ENCODE results near the gene CNPY1. TPM values are rescaled to one million over a fixed set of nuclear protein-coding genes. Genes with fewer than 3 reads are reported as not detected.

Gene CNPY1
- total RNA-seq, 1 donor from 2014 or later, result not detected

DNA sequence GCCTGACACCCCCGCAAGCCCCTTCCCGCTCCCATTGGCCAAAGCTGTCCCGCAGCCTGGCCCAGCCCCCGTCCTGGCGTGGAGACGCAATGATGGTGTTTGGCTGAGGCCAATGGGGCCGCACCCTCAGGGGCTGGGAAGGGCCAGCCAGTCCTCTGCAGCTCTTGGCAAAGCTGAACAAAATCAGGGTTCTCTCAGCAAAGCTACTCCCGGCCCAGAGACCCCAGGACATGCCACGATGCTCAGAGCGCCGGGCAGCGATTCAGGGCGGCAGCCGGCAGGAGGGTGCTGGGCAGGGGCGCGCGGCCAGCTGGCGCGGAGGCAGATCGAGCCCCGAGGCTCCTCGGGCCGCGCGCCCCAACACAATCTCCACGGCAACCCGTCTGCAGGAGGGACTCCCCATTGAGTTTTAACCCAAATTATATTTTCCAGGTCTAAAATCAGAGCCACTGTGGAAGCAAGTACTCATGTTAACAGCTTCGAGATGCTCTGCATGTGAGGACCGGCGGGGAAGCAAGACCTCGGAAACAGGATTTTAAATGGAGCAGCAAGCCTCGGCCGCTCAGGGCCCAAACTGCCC is 8.8 kb upstream of the CNPY1 start:
- no peak for DNase-seq
- TF ChIP-seq CTCF (IDR thresholded peaks at IDR 0.05; ENCODE audit: partially characterized antibody, unreplicated experiment), result no peak
- H3K4me3 Mint-ChIP-seq (ENCODE audit: unreplicated experiment), result no peak overlapping the region
- no peaks in the 10 kb centered on the region for H3K36me3 Mint-ChIP-seq (ENCODE audit: unreplicated experiment)
- H3K27me3 Mint-ChIP-seq (ENCODE audit: unreplicated experiment), result no peaks in the 10 kb centered on the region
- no peaks in the 10 kb centered on the region for H3K4me1 Mint-ChIP-seq (ENCODE audit: low read depth, unreplicated experiment)
- H3K9me3 Mint-ChIP-seq (ENCODE audit: unreplicated experiment), result peaks cover 2% of the 10 kb centered on the region
- no peak overlapping the region for H3K27ac Mint-ChIP-seq (ENCODE audit: unreplicated experiment)

DNA sequence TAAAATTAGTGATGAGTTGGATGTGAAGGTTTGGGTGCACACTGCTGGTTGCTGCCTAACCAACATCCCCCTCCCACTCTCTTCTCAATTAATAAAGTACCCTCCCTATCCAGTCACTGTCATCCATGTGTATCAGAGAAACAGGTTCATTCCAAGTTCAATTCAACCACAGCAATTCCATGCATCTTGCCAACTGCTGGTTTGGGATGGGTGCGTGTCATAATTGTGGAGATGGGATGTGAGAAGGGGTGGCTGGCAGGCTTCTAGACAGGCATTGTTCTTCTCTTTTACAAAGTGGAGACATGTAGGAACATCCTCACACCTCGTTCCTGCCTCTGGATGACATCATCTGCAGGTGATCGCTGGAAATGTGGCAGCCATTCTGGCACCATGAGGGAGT is 7.5 kb upstream of the CNPY1 start:
- Mint-ChIP-seq H3K9me3 (ENCODE audit: unreplicated experiment) (peaks cover 4% of the 10 kb centered on the region), H3K27me3 (ENCODE audit: unreplicated experiment) (peaks cover 2% of the 10 kb centered on the region), H3K4me1 (ENCODE audit: low read depth, unreplicated experiment) (no peaks in the 10 kb centered on the region), H3K36me3 (ENCODE audit: unreplicated experiment) (no peaks in the 10 kb centered on the region), H3K27ac (ENCODE audit: unreplicated experiment) (no peak overlapping the region), H3K4me3 (ENCODE audit: unreplicated experiment) (no peak overlapping the region)
- no peak for DNase-seq
- TF ChIP-seq CTCF (IDR thresholded peaks at IDR 0.05; ENCODE audit: partially characterized antibody, unreplicated experiment), result no peak

GRCh38 chr7:155551785-155552611 is 5.6 kb upstream of the CNPY1 start:
- Mint-ChIP-seq H3K4me3 (ENCODE audit: unreplicated experiment) (no peak overlapping the region), H3K27me3 (ENCODE audit: unreplicated experiment) (peaks cover 4% of the 10 kb centered on the region), H3K27ac (ENCODE audit: unreplicated experiment) (no peak overlapping the region), H3K4me1 (ENCODE audit: low read depth, unreplicated experiment) (no peaks in the 10 kb centered on the region), H3K36me3 (ENCODE audit: unreplicated experiment) (no peaks in the 10 kb centered on the region), H3K9me3 (ENCODE audit: unreplicated experiment) (peaks cover 4% of the 10 kb centered on the region)
- no peak for TF ChIP-seq CTCF (IDR thresholded peaks at IDR 0.05; ENCODE audit: partially characterized antibody, unreplicated experiment)
- no peak for DNase-seq

DNA sequence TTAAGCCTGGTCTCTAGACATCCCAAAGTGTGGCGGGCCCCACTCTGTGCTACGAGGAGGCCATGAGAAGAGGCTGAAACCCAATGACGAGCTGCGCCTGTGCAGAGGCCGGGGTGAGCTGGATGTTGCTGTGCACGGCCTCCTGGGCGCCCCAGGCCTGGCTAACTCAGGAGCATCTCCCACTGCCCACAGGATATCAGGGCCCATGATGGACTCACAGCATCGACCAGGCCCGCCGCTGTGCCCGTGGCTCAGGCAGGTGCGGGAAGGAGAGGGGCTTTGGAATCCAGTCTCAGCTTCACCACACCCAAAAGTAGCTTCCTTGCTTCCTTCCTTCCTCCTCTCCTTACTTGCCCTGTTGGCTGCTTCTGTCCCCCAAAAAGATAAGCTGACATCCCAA is 4.6 kb upstream of the CNPY1 start:
- DNase-seq, result no peak
- TF ChIP-seq CTCF (IDR thresholded peaks at IDR 0.05; ENCODE audit: partially characterized antibody, unreplicated experiment), result no peak
- no peak overlapping the region for H3K27ac Mint-ChIP-seq (ENCODE audit: unreplicated experiment)
- peaks cover 4% of the 10 kb centered on the region for H3K9me3 Mint-ChIP-seq (ENCODE audit: unreplicated experiment)
- no peak overlapping the region for H3K4me3 Mint-ChIP-seq (ENCODE audit: unreplicated experiment)
- H3K36me3 Mint-ChIP-seq (ENCODE audit: unreplicated experiment), result no peaks in the 10 kb centered on the region
- no peaks in the 10 kb centered on the region for H3K4me1 Mint-ChIP-seq (ENCODE audit: low read depth, unreplicated experiment)
- H3K27me3 Mint-ChIP-seq (ENCODE audit: unreplicated experiment), result peaks cover 4% of the 10 kb centered on the region

GRCh38 chr7:155549226-155549625 is 2.9 kb upstream of the CNPY1 start:
- no peak for TF ChIP-seq CTCF (IDR thresholded peaks at IDR 0.05; ENCODE audit: partially characterized antibody, unreplicated experiment)
- peaks cover 4% of the 10 kb centered on the region for H3K27me3 Mint-ChIP-seq (ENCODE audit: unreplicated experiment)
- DNase-seq, result no peak
- peaks cover 4% of the 10 kb centered on the region for H3K9me3 Mint-ChIP-seq (ENCODE audit: unreplicated experiment)
- no peak overlapping the region for H3K4me3 Mint-ChIP-seq (ENCODE audit: unreplicated experiment)
- H3K36me3 Mint-ChIP-seq (ENCODE audit: unreplicated experiment), result no peaks in the 10 kb centered on the region
- H3K27ac Mint-ChIP-seq (ENCODE audit: unreplicated experiment), result no peak overlapping the region
- H3K4me1 Mint-ChIP-seq (ENCODE audit: low read depth, unreplicated experiment), result no peaks in the 10 kb centered on the region
